Mesenchymal stem cell (in vitro differentiated cells and primary cell): ENCODE results near the gene SPDYE4.

Experiments used
- DNase-seq: peaks from one replicate; pipeline ENCODE4 v3.0.0-alpha.2; 2013
- H2AFZ ChIP-seq: one replicate; pipeline ENCODE4 v1.6.1; 2013; ENCODE audit warnings: low read depth, mild to moderate bottlenecking, control low read depth, inconsistent platforms, low read length, moderate library complexity
- H2AK5ac ChIP-seq: 2 replicates; pipeline ENCODE4 v1.6.1; 2013; ENCODE audit warnings: low read length, moderate library complexity, mild to moderate bottlenecking, inconsistent platforms; ENCODE audit not compliant: severe bottlenecking
- H2BK120ac ChIP-seq: one replicate; pipeline ENCODE4 v1.6.1; 2013; ENCODE audit warnings: low read depth, mild to moderate bottlenecking, inconsistent platforms, low read length, moderate library complexity
- H2BK12ac ChIP-seq, 2 experiments: one replicate each; pipeline ENCODE4 v1.6.1; 2013; ENCODE audit warnings: inconsistent platforms in 2 of 2, low read length in 2 of 2, mild to moderate bottlenecking in 2 of 2, moderate library complexity in 2 of 2, control low read depth in 1 of 2
- H2BK15ac ChIP-seq: one replicate; pipeline ENCODE4 v1.6.1; 2013; ENCODE audit warnings: mild to moderate bottlenecking, low read depth, inconsistent platforms; ENCODE audit not compliant: poor library complexity, severe bottlenecking
- H2BK5ac ChIP-seq: 2 replicates; pipeline ENCODE4 v1.6.1; 2013; ENCODE audit warnings: low read depth, mild to moderate bottlenecking, low read length, control low read depth, inconsistent platforms; ENCODE audit not compliant: poor library complexity, severe bottlenecking
- H3K14ac ChIP-seq, 2 experiments: one replicate each; pipeline ENCODE4 v1.6.1; 2013; ENCODE audit warnings: inconsistent platforms in 2 of 2, low read length in 2 of 2, control low read depth in 1 of 2, mild to moderate bottlenecking in 1 of 2, moderate library complexity in 1 of 2
- H3K18ac ChIP-seq, 2 experiments: one replicate each; pipeline ENCODE4 v1.6.1; 2013; ENCODE audit warnings: inconsistent platforms in 2 of 2, low read length in 2 of 2, control low read depth in 1 of 2, low read depth in 1 of 2, mild to moderate bottlenecking in 1 of 2
- H3K23ac ChIP-seq, 2 experiments: one replicate each; pipeline ENCODE4 v1.6.1; 2013; ENCODE audit warnings: inconsistent platforms in 2 of 2, low read length in 2 of 2, mild to moderate bottlenecking in 2 of 2, moderate library complexity in 2 of 2, control low read depth in 1 of 2
- H3K27ac ChIP-seq: 2 replicates; pipeline ENCODE4 v1.5.1; 2013; ENCODE audit warnings: mild to moderate bottlenecking, moderate library complexity, low read length, control low read depth, inconsistent platforms; ENCODE audit not compliant: poor library complexity, severe bottlenecking
- H3K27me3 ChIP-seq, 2 experiments: 2 replicates each; pipeline versions ENCODE4 v1.6.1 to v1.7.0; 2013; ENCODE audit warnings: low read length in 2 of 2, mild to moderate bottlenecking in 2 of 2, moderate library complexity in 2 of 2, control low read depth in 1 of 2, inconsistent platforms in 1 of 2; ENCODE audit not compliant: control insufficient read depth in 1 of 2, insufficient read depth in 1 of 2
- H3K36me3 ChIP-seq, 2 experiments: 2 replicates each; pipeline versions ENCODE4 v1.6.1 to v1.7.0; 2013; ENCODE audit warnings: low read length in 2 of 2, control low read depth in 1 of 2, inconsistent platforms in 1 of 2, low read depth in 1 of 2, mild to moderate bottlenecking in 1 of 2; ENCODE audit not compliant: insufficient read depth in 2 of 2, control insufficient read depth in 1 of 2
- H3K4ac ChIP-seq, 2 experiments: one replicate each; pipeline ENCODE4 v1.6.1; 2013; ENCODE audit warnings: inconsistent platforms in 2 of 2, low read length in 2 of 2, mild to moderate bottlenecking in 2 of 2, moderate library complexity in 2 of 2, control low read depth in 1 of 2, low read depth in 1 of 2
- H3K4me1 ChIP-seq: 2 replicates; pipeline ENCODE4 v1.6.1; 2013; ENCODE audit warnings: low read depth, low read length, control low read depth; ENCODE audit not compliant: control insufficient read depth, insufficient read depth
- H3K4me2 ChIP-seq: 2 replicates; pipeline ENCODE4 v1.6.1; 2013; ENCODE audit warnings: low read length, mild to moderate bottlenecking, inconsistent platforms; ENCODE audit not compliant: poor library complexity, severe bottlenecking
- H3K4me3 ChIP-seq, 2 experiments: 2 replicates each; pipeline versions ENCODE4 v1.5.1 to v1.7.0; 2013; ENCODE audit warnings: low read length in 2 of 2, mild to moderate bottlenecking in 2 of 2, control low read depth in 1 of 2, low read depth in 1 of 2; ENCODE audit not compliant: insufficient read depth in 1 of 2
- H3K79me1 ChIP-seq: replicated peaks from 2 replicates; pipeline ENCODE4 v1.6.1; 2013; ENCODE audit warnings: mild to moderate bottlenecking, control low read depth, low read length, inconsistent platforms; ENCODE audit not compliant: poor library complexity, severe bottlenecking
- H3K9ac ChIP-seq: 2 replicates; pipeline ENCODE4 v1.7.0; 2013; ENCODE audit warnings: mild to moderate bottlenecking, low read length, moderate library complexity
- H3K9me3 ChIP-seq: 2 replicates; pipeline ENCODE4 v1.7.0; 2013; ENCODE audit warnings: mild to moderate bottlenecking, low read length; ENCODE audit not compliant: control insufficient read depth
- H4K8ac ChIP-seq: one replicate; pipeline ENCODE4 v1.6.1; 2013; ENCODE audit warnings: inconsistent platforms, mild to moderate bottlenecking, low read length, moderate library complexity
- H4K91ac ChIP-seq: one replicate; pipeline ENCODE4 v1.6.1; 2013; ENCODE audit warnings: mild to moderate bottlenecking, low read length, inconsistent platforms
- WGBS: methylation state at CpG from one replicate; pipeline ENCODE4 v1.1.7; 2013; ENCODE audit warnings: mixed read lengths; 5-methylcytosine and 5-hydroxymethylcytosine counted together

SPDYE4 gene

DNA sequence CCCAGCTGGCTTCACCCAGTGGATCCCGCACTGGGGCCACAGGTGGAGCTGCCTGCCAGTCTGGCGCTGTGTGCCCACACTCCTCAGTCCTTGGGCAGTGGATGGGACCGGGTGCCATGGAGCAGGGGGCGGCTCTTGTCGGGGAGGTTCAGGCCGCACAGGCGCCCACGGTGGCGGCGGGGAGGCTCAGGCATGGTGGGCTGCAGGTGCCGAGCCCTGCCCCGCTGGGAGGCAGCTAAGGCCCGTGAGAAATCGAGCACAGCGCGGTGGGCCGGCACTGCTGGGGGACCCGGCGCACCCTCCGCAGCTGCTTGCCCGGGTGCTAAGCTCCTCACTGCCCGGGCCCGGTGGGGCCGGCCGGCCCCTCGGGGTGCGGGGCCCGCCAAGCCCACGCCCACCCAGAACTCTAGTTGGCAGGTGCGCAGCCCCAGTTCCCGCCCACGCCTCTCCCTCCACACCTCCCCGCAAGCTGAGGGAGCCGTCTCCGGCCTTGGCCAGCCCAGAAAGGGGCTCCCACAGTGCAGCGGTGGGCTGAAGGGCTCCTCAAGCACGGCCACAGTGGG is 40.3 kb downstream of the SPDYE4 start:
- no peak overlapping the region for H2BK15ac ChIP-seq
- H3K4me3 ChIP-seq = no peak overlapping the region
- H3K79me1 ChIP-seq = no peaks in the 10 kb centered on the region
- no peak overlapping the region for H2BK5ac ChIP-seq
- no peak overlapping the region for H2BK12ac ChIP-seq
- H3K9ac ChIP-seq = no peak overlapping the region
- no peaks in the 10 kb centered on the region for H3K4me1 ChIP-seq
- no peak overlapping the region for H3K4ac ChIP-seq
- DNase-seq = no peak
- H2AFZ ChIP-seq = no peak overlapping the region
- no peak overlapping the region for H3K14ac ChIP-seq
- H4K91ac ChIP-seq = no peak overlapping the region
- no peak overlapping the region for H3K4me2 ChIP-seq
- H3K27me3 ChIP-seq = peaks cover 0 to 6% of the 10 kb centered on the region in 2 experiments
- H3K23ac ChIP-seq = no peak overlapping the region
- H3K9me3 ChIP-seq = no peaks in the 10 kb centered on the region
- H2AK5ac ChIP-seq = no peak overlapping the region
- H3K36me3 ChIP-seq = no peaks in the 10 kb centered on the region
- no peak overlapping the region for H2BK120ac ChIP-seq
- no peak overlapping the region for H3K18ac ChIP-seq
- H4K8ac ChIP-seq = no peak overlapping the region
- WGBS = 95% methylated on average over 34 of the region's 37 CpGs
- no peak overlapping the region for H3K27ac ChIP-seq

DNA sequence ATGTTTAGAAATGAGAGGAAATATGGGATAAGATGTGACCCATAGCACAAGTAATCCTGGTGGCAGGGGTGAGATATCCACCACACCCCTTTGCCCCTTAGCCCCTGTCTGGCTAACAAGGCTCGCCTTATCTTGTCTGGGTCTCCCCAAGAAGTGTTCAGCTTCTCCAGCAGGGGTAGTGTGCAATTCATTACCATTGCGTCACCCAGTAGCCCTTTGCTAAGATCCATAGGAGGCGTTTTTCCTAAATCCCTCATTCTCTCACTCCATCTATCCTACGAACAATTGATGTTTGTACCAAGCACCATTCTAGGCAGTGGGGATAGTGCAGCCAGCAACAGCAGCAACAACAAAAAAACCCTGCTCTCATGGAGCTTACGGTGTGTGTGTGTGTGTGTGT is 44.5 kb downstream of the SPDYE4 start:
- Histone ChIP-seq H3K4me1 (no peaks in the 10 kb centered on the region), H3K9me3 (no peaks in the 10 kb centered on the region), H3K9ac (no peak overlapping the region), H3K4me3 (no peak overlapping the region), H3K4me2 (no peak overlapping the region), H3K27ac (no peak overlapping the region), H2BK5ac (no peak overlapping the region), H2AFZ (no peak overlapping the region), H2BK15ac (no peak overlapping the region), H2BK12ac (no peak overlapping the region), H2BK120ac (no peak overlapping the region), H2AK5ac (no peak overlapping the region), H3K23ac (no peak overlapping the region), H3K79me1 (no peaks in the 10 kb centered on the region), H3K14ac (no peak overlapping the region), H4K91ac (no peak overlapping the region), H3K27me3 (peaks cover 0 to 8% of the 10 kb centered on the region in 2 experiments), H3K18ac (no peak overlapping the region), H3K4ac (no peak overlapping the region), H3K36me3 (no peaks in the 10 kb centered on the region), H4K8ac (no peak overlapping the region)
- DNase-seq = no peak
- WGBS = 88% methylated on average over 5 of the region's 5 CpGs

DNA sequence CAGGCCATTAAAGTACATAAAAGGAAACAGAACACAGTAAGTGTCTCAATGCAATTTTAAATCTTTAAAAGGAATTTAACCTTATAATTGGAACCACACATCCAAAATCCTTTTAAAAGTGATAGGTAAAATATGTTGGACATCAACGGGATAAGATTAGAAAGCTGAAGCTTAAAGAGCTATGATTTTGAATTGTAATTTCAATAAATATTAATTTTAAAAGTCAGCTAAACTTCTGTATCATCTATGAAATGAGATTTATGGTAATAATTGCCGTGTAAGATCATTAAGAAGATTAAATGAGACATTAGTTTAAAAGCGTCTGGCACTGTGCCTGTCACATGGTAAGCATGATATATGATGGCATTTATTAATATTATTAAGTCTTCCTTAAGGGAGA is 45.0 kb downstream of the SPDYE4 start:
- Histone ChIP-seq H2BK12ac (no peak overlapping the region), H3K4ac (no peak overlapping the region), H2AK5ac (no peak overlapping the region), H2BK15ac (no peak overlapping the region), H3K4me3 (no peak overlapping the region), H3K9me3 (no peaks in the 10 kb centered on the region), H2BK5ac (no peak overlapping the region), H3K27me3 (peaks cover 0 to 10% of the 10 kb centered on the region in 2 experiments), H2BK120ac (no peak overlapping the region), H3K4me1 (no peaks in the 10 kb centered on the region), H2AFZ (no peak overlapping the region), H3K4me2 (no peak overlapping the region), H4K8ac (no peak overlapping the region), H3K14ac (no peak overlapping the region), H3K27ac (no peak overlapping the region), H3K18ac (no peak overlapping the region), H3K36me3 (no peaks in the 10 kb centered on the region), H3K79me1 (no peaks in the 10 kb centered on the region), H3K9ac (no peak overlapping the region), H3K23ac (no peak overlapping the region), H4K91ac (no peak overlapping the region)
- WGBS = 93% methylated on average over 2 of the region's 3 CpGs
- no peak for DNase-seq

DNA sequence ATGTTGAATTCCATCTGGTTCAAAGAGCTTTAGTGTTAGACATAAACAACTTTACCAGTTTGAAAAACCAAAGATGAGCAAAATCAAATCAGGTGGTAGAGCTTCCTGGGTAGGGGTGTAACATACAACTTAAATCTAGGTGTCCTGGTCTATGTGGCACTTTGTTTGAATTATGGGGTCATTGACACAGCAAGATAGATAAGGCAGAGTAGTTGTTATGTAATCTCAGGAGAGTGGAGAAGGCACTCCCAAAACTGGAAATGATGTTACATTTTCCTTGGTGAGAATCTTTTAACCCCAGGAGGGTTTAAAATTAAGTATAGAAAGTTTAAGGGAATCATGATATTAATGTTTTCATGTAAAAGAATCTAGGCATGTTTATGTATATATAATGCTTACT is 45.6 kb downstream of the SPDYE4 start:
- DNase-seq = no peak
- Histone ChIP-seq H2BK15ac (no peak overlapping the region), H4K91ac (no peak overlapping the region), H3K27me3 (peaks cover 3 to 16% of the 10 kb centered on the region in 2 experiments), H2BK5ac (no peak overlapping the region), H3K36me3 (no peaks in the 10 kb centered on the region), H3K4me1 (peaks cover 2% of the 10 kb centered on the region), H3K9ac (no peak overlapping the region), H3K27ac (no peak overlapping the region), H3K4ac (no peak overlapping the region), H2BK120ac (no peak overlapping the region), H3K23ac (no peak overlapping the region), H3K18ac (no peak overlapping the region), H2BK12ac (no peak overlapping the region), H2AK5ac (no peak overlapping the region), H4K8ac (no peak overlapping the region), H2AFZ (no peak overlapping the region), H3K4me3 (no peak overlapping the region), H3K4me2 (no peak overlapping the region), H3K14ac (no peak overlapping the region), H3K9me3 (no peaks in the 10 kb centered on the region), H3K79me1 (no peaks in the 10 kb centered on the region)
